SK-N-SH treated with all-trans-retinoic acid at 6 μM for 48 hours (cell line): ENCODE data around the gene EOGT.

Experiments used
- ATAC-seq: fragments of 200-7000 bp; cut with Tn5 transposase; 3 replicates; pipeline ENCODE4 v1.9.1; 2020; ENCODE audit warnings: mild to moderate bottlenecking, moderate library complexity
- ARNTL ChIP-seq: fragments of 450-650 bp; formaldehyde crosslinking; IDR thresholded peaks from 2 replicates; pipeline ENCODE4 v1.5.0; 2020; ENCODE audit warnings: low read depth, mild to moderate bottlenecking, moderate library complexity, borderline replicate concordance
- BACH2 ChIP-seq: fragments of 250-450 bp; sonication (Bioruptor Pico); IDR thresholded peaks from 2 replicates; pipeline ENCODE4 v1.9.0; 2021; ENCODE audit warnings: mild to moderate bottlenecking, borderline replicate concordance
- CSDC2 ChIP-seq: fragments of 250-450 bp; sonication (Bioruptor Pico); IDR thresholded peaks from 2 replicates; pipeline ENCODE4 v1.5.0; 2020; ENCODE audit warnings: mild to moderate bottlenecking, moderate library complexity
- CSRNP3 ChIP-seq: fragments of 250-450 bp; sonication (Bioruptor Pico); IDR thresholded peaks from 2 replicates; pipeline ENCODE4 v1.5.1; 2021; ENCODE audit warnings: mild to moderate bottlenecking, moderate library complexity
- ESRRG ChIP-seq: fragments of 250-450 bp; sonication (Bioruptor Pico); IDR thresholded peaks from 2 replicates; pipeline ENCODE4 v1.6.1; 2021; ENCODE audit warnings: mild to moderate bottlenecking
- GLIS3 ChIP-seq: fragments of 250-450 bp; sonication (Bioruptor Pico); IDR thresholded peaks from 2 replicates; pipeline ENCODE4 v1.5.0; 2020; ENCODE audit warnings: mild to moderate bottlenecking, moderate library complexity
- ISL1 ChIP-seq: fragments of 250-450 bp; sonication (Bioruptor Pico); IDR thresholded peaks from 2 replicates; pipeline ENCODE4 v2.1.2; 2022; ENCODE audit warnings: mild to moderate bottlenecking, moderate library complexity
- OSR1 ChIP-seq: fragments of 250-450 bp; sonication (Bioruptor Pico); IDR thresholded peaks from 2 replicates; pipeline ENCODE4 v1.8.0; 2022; ENCODE audit warnings: moderate library complexity, mild to moderate bottlenecking, inconsistent platforms
- PPARA ChIP-seq: fragments of 250-450 bp; sonication (Bioruptor Pico); IDR thresholded peaks from 2 replicates; pipeline ENCODE4 v1.5.0; 2020; ENCODE audit warnings: mild to moderate bottlenecking, borderline replicate concordance
- RARB ChIP-seq: fragments of 250-450 bp; sonication (Bioruptor Pico); IDR thresholded peaks from 2 replicates; pipeline ENCODE4 v1.8.0; 2021; ENCODE audit warnings: mild to moderate bottlenecking, moderate library complexity
- SNAI2 ChIP-seq: fragments of 250-450 bp; sonication (Bioruptor Pico); IDR thresholded peaks from 2 replicates; pipeline ENCODE4 v1.5.0; 2020; ENCODE audit warnings: mild to moderate bottlenecking, moderate library complexity
- TCF4 ChIP-seq: fragments of 250-450 bp; sonication (Bioruptor Pico); IDR thresholded peaks from 2 replicates; pipeline ENCODE4 v1.8.0; 2021; ENCODE audit warnings: mild to moderate bottlenecking, moderate library complexity, borderline replicate concordance
- TOX ChIP-seq: fragments of 250-450 bp; sonication (Bioruptor Pico); IDR thresholded peaks from 2 replicates; pipeline ENCODE4 v1.8.0; 2021; ENCODE audit warnings: mild to moderate bottlenecking, moderate library complexity, borderline replicate concordance
- TSHZ2 ChIP-seq: fragments of 250-450 bp; sonication (Bioruptor Pico); IDR thresholded peaks from 2 replicates; pipeline ENCODE4 v1.5.0; 2020; ENCODE audit warnings: mild to moderate bottlenecking, moderate library complexity
- ZC3H10 ChIP-seq: fragments of 250-450 bp; sonication (Bioruptor Pico); IDR thresholded peaks from 2 replicates; pipeline ENCODE4 v1.5.1; 2021; ENCODE audit warnings: mild to moderate bottlenecking, moderate library complexity
- ZFP3 ChIP-seq: fragments of 250-450 bp; sonication (Bioruptor Pico); IDR thresholded peaks from 2 replicates; pipeline ENCODE4 v1.5.0; 2020; ENCODE audit warnings: mild to moderate bottlenecking, moderate library complexity
- ZFP30 ChIP-seq: fragments of 450-650 bp; formaldehyde crosslinking; IDR thresholded peaks from 2 replicates; pipeline ENCODE4 v1.5.0; 2022; ENCODE audit warnings: mild to moderate bottlenecking, moderate library complexity
- ZNF565 ChIP-seq: fragments of 450-650 bp; formaldehyde crosslinking; conservative IDR thresholded peaks from 2 replicates; pipeline ENCODE4 v1.5.0; 2020; ENCODE audit warnings: low read depth, mild to moderate bottlenecking, moderate library complexity
- ZNF70 ChIP-seq: fragments of 450-650 bp; formaldehyde crosslinking; IDR thresholded peaks from 2 replicates; pipeline ENCODE4 v1.5.0; 2020; ENCODE audit warnings: mild to moderate bottlenecking, moderate library complexity
- ZNF8 ChIP-seq: fragments of 450-650 bp; formaldehyde crosslinking; IDR thresholded peaks from 2 replicates; pipeline ENCODE4 v1.5.0; 2020; ENCODE audit warnings: mild to moderate bottlenecking, moderate library complexity
- TF ChIP-seq, protein P1 (sequence below): fragments of 250-450 bp; sonication (Bioruptor Pico); IDR thresholded peaks from 2 replicates; pipeline ENCODE4 v1.5.1; 2020; ENCODE audit warnings: low read depth, mild to moderate bottlenecking, moderate library complexity
- TF ChIP-seq, protein P2 (sequence below): fragments of 250-450 bp; sonication (Bioruptor Pico); IDR thresholded peaks from 2 replicates; pipeline ENCODE4 v1.8.0; 2020; ENCODE audit warnings: mild to moderate bottlenecking, moderate library complexity, borderline replicate concordance
- TF ChIP-seq, protein P3 (sequence below): fragments of 250-450 bp; sonication (Bioruptor Pico); IDR thresholded peaks from 2 replicates; pipeline ENCODE4 v1.8.0; 2021; ENCODE audit warnings: low read depth, mild to moderate bottlenecking, moderate library complexity, borderline replicate concordance

The EOGT gene

GRCh38 chr3:68996356-68996995 is 17.0 kb downstream of the EOGT start:
- TF ChIP-seq ZNF8 (CRISPR knock-in tag) (no peak), ZFP30 (CRISPR knock-in tag) (no peak), ARNTL (CRISPR knock-in tag) (no peak), GLIS3 (CRISPR knock-in tag) (no peak), ISL1 (CRISPR knock-in tag) (no peak), TCF4 (CRISPR knock-in tag) (no peak), CSRNP3 (CRISPR knock-in tag) (no peak), PPARA (no peak), SNAI2 (no peak), CSDC2 (CRISPR knock-in tag) (no peak), TOX (CRISPR knock-in tag) (no peak), RARB (CRISPR knock-in tag) (no peak)
- TF ChIP-seq, protein P1, sequence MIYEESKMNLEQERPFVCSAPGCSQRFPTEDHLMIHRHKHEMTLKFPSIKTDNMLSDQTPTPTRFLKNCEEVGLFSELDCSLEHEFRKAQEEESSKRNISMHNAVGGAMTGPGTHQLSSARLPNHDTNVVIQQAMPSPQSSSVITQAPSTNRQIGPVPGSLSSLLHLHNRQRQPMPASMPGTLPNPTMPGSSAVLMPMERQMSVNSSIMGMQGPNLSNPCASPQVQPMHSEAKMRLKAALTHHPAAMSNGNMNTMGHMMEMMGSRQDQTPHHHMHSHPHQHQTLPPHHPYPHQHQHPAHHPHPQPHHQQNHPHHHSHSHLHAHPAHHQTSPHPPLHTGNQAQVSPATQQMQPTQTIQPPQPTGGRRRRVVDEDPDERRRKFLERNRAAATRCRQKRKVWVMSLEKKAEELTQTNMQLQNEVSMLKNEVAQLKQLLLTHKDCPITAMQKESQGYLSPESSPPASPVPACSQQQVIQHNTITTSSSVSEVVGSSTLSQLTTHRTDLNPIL (CRISPR knock-in tag), result no peak
- ATAC-seq, result no peak

GRCh38 chr3:68988740-68989139 is 24.7 kb downstream of the EOGT start:
- peak; percentile 79 for ATAC-seq
- peak; percentile 48; the same call in 1 of the 2 replicates for TF ChIP-seq ISL1 (CRISPR knock-in tag)
- TF ChIP-seq TOX (CRISPR knock-in tag), result 0 out of 2 replicates have a peak, but pooled peaks have one; percentile 6
- TF ChIP-seq OSR1 (CRISPR knock-in tag), result no peak

- no peak for ATAC-seq
- TF ChIP-seq ZNF565 (no peak), ARNTL (CRISPR knock-in tag) (no peak), ZFP3 (CRISPR knock-in tag) (no peak), BACH2 (CRISPR knock-in tag) (no peak), GLIS3 (CRISPR knock-in tag) (no peak), TCF4 (CRISPR knock-in tag) (no peak), PPARA (no peak), ESRRG (CRISPR knock-in tag) (no peak), SNAI2 (no peak), ZNF8 (CRISPR knock-in tag) (no peak), RARB (CRISPR knock-in tag) (no peak), OSR1 (CRISPR knock-in tag) (no peak), CSDC2 (CRISPR knock-in tag) (no peak), ZNF70 (no peak)
- TF ChIP-seq, protein P1 (CRISPR knock-in tag), result no peak
- TF ChIP-seq, protein P2, sequence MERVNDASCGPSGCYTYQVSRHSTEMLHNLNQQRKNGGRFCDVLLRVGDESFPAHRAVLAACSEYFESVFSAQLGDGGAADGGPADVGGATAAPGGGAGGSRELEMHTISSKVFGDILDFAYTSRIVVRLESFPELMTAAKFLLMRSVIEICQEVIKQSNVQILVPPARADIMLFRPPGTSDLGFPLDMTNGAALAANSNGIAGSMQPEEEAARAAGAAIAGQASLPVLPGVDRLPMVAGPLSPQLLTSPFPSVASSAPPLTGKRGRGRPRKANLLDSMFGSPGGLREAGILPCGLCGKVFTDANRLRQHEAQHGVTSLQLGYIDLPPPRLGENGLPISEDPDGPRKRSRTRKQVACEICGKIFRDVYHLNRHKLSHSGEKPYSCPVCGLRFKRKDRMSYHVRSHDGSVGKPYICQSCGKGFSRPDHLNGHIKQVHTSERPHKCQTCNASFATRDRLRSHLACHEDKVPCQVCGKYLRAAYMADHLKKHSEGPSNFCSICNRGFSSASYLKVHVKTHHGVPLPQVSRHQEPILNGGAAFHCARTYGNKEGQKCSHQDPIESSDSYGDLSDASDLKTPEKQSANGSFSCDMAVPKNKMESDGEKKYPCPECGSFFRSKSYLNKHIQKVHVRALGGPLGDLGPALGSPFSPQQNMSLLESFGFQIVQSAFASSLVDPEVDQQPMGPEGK (CRISPR knock-in tag), result no peak
Measured at GRCh38 chr3:68987322-68987721, 26.2 kb downstream of the EOGT start.

GRCh38 chr3:68986496-68987208 is 26.8 kb downstream of the EOGT start:
- ATAC-seq, result no peak

More at GRCh38 chr3:68986496-68987208, 26.8 kb downstream of the EOGT start:
- no peak for TF ChIP-seq TOX (CRISPR knock-in tag)
- TF ChIP-seq, protein P3, sequence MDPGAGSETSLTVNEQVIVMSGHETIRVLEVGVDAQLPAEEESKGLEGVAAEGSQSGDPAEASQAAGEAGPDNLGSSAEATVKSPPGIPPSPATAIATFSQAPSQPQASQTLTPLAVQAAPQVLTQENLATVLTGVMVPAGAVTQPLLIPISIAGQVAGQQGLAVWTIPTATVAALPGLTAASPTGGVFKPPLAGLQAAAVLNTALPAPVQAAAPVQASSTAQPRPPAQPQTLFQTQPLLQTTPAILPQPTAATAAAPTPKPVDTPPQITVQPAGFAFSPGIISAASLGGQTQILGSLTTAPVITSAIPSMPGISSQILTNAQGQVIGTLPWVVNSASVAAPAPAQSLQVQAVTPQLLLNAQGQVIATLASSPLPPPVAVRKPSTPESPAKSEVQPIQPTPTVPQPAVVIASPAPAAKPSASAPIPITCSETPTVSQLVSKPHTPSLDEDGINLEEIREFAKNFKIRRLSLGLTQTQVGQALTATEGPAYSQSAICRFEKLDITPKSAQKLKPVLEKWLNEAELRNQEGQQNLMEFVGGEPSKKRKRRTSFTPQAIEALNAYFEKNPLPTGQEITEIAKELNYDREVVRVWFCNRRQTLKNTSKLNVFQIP (CRISPR knock-in tag), result no peak
- TF ChIP-seq TSHZ2 (CRISPR knock-in tag), result no peak
- no peak for TF ChIP-seq ZC3H10 (CRISPR knock-in tag)
- no peak for TF ChIP-seq ZNF565
- TF ChIP-seq RARB (CRISPR knock-in tag), result no peak
- TF ChIP-seq ARNTL (CRISPR knock-in tag), result no peak
- TF ChIP-seq PPARA, result no peak
- no peak for TF ChIP-seq ZFP3 (CRISPR knock-in tag)
